ENCODE results near the gene PPP1R2C. TPM values are rescaled to one million over a fixed set of nuclear protein-coding genes. Genes with fewer than 3 reads are reported as not detected.

PPP1R2C gene
- total RNA-seq, 2 donors from 2014 or later = not detected

GRCh38 chrX:42751573-42751972 is 26.4 kb downstream of the PPP1R2C start:
- Histone ChIP-seq H3K27me3 (ENCODE audit: control insufficient read depth, insufficient read depth, low read length, poor library complexity, severe bottlenecking) (no peaks in the 10 kb centered on the region), H3K9me3 (ENCODE audit: control insufficient read depth, low read length) (no peaks in the 10 kb centered on the region), H3K36me3 (ENCODE audit: control insufficient read depth, insufficient read depth, low read length) (no peaks in the 10 kb centered on the region), H3K9ac (ENCODE audit: extremely low read depth, low read length, poor library complexity, severe bottlenecking) (no peak overlapping the region), H3K27ac (ENCODE audit: low read depth, low read length) (no peak overlapping the region), H3K4me1 (ENCODE audit: control insufficient read depth, insufficient read depth, low read length) (no peaks in the 10 kb centered on the region), H3K4me3 (ENCODE audit: low read length) (no peak overlapping the region)
- H3K4me1 Mint-ChIP-seq = peaks cover 17% of the 10 kb centered on the region
- DNase-seq = no peak
- no peak overlapping the region for H3K4me3 Mint-ChIP-seq
- peaks cover 13% of the 10 kb centered on the region for H3K9me3 Mint-ChIP-seq
- H3K27ac Mint-ChIP-seq = no peak overlapping the region
- H3K27me3 Mint-ChIP-seq (ENCODE audit: insufficient read depth) = no peaks in the 10 kb centered on the region
- no peaks in the 10 kb centered on the region for H3K36me3 Mint-ChIP-seq (ENCODE audit: low read depth)
- TF ChIP-seq CTCF (conservative IDR thresholded peaks at IDR 0.05) = no peak
- WGBS, 2 experiments (ENCODE audit: insufficient coverage in 1 of 2, insufficient read length in 1 of 2) = 97 to 100% methylated on average over 2 to 3 of the region's 3 CpGs

GRCh38 chrX:42748067-42748850 is 29.7 kb downstream of the PPP1R2C start:
- Mint-ChIP-seq H3K27me3 (ENCODE audit: insufficient read depth) (no peaks in the 10 kb centered on the region), H3K4me1 (peaks cover 9% of the 10 kb centered on the region), H3K27ac (no peak overlapping the region), H3K36me3 (ENCODE audit: low read depth) (no peaks in the 10 kb centered on the region), H3K9me3 (peaks cover 13% of the 10 kb centered on the region), H3K4me3 (no peak overlapping the region)
- no peak for TF ChIP-seq CTCF (conservative IDR thresholded peaks at IDR 0.05)
- H3K4me1 ChIP-seq (ENCODE audit: control insufficient read depth, insufficient read depth, low read length) = no peaks in the 10 kb centered on the region
- no peak overlapping the region for H3K9ac ChIP-seq (ENCODE audit: extremely low read depth, low read length, poor library complexity, severe bottlenecking)
- no peaks in the 10 kb centered on the region for H3K9me3 ChIP-seq (ENCODE audit: control insufficient read depth, low read length)
- DNase-seq = peak; percentile 53
- no peaks in the 10 kb centered on the region for H3K27me3 ChIP-seq (ENCODE audit: control insufficient read depth, insufficient read depth, low read length, poor library complexity, severe bottlenecking)
- H3K36me3 ChIP-seq (ENCODE audit: control insufficient read depth, insufficient read depth, low read length) = no peaks in the 10 kb centered on the region
- H3K4me3 ChIP-seq (ENCODE audit: low read length) = no peak overlapping the region
- 86% methylated on average over 5 of the region's 5 CpGs; no CpG with 5 or more reads in 1 of the 2 experiments for WGBS, 2 experiments (ENCODE audit: insufficient coverage in 1 of 2, insufficient read length in 1 of 2)
- no peak overlapping the region for H3K27ac ChIP-seq (ENCODE audit: low read depth, low read length)

- Histone ChIP-seq H3K9me3 (ENCODE audit: control insufficient read depth, low read length) (no peaks in the 10 kb centered on the region), H3K27me3 (ENCODE audit: control insufficient read depth, insufficient read depth, low read length, poor library complexity, severe bottlenecking) (no peaks in the 10 kb centered on the region), H3K36me3 (ENCODE audit: control insufficient read depth, insufficient read depth, low read length) (no peaks in the 10 kb centered on the region), H3K4me1 (ENCODE audit: control insufficient read depth, insufficient read depth, low read length) (no peaks in the 10 kb centered on the region), H3K4me3 (ENCODE audit: low read length) (no peak overlapping the region), H3K27ac (ENCODE audit: low read depth, low read length) (no peak overlapping the region), H3K9ac (ENCODE audit: extremely low read depth, low read length, poor library complexity, severe bottlenecking) (no peak overlapping the region)
- H3K4me1 Mint-ChIP-seq = peaks cover 3% of the 10 kb centered on the region
- WGBS, 2 experiments (ENCODE audit: insufficient coverage in 1 of 2, insufficient read length in 1 of 2) = 96 to 100% methylated on average over 1 to 2 of the region's 2 CpGs
- DNase-seq = no peak
- no peaks in the 10 kb centered on the region for H3K36me3 Mint-ChIP-seq (ENCODE audit: low read depth)
- no peaks in the 10 kb centered on the region for H3K27me3 Mint-ChIP-seq (ENCODE audit: insufficient read depth)
- H3K27ac Mint-ChIP-seq = no peak overlapping the region
- peaks cover 4% of the 10 kb centered on the region for H3K9me3 Mint-ChIP-seq
- TF ChIP-seq CTCF (conservative IDR thresholded peaks at IDR 0.05) = no peak
- H3K4me3 Mint-ChIP-seq = no peak overlapping the region
Measured at GRCh38 chrX:42746606-42747005, 31.4 kb downstream of the PPP1R2C start.
